GM12872 (cell line): Measurements from ENCODE around the gene FOXP1.

Experiments
- TF ChIP-seq, protein P1 (sequence below): IDR thresholded peaks from 3 replicates; pipeline ENCODE4 v1.5.1; 2011; ENCODE audit warnings: low read depth, mild to moderate bottlenecking, low read length, moderate library complexity; ENCODE audit not compliant: insufficient read depth

FOXP1 gene

DNA sequence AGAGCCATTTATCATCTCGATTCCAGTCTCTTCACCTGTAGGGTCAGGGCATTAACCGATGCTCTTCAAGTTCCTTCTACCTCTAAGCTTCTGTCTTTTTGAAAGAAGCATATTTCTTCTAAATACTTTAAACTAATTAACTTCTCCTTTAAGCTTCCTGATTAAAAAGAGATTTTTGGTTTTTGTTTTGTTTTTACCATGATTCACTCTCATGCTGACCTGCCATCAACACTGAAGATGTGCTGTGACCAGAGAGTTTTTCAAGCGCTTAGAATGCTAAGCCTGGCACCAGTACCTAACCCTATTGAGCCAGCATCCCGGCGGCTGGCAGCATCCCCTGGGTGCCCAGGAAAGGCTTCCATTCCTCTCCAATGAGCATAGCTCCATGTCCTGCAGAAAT is 89.3 kb downstream of the FOXP1 start:
- TF ChIP-seq, protein P1, sequence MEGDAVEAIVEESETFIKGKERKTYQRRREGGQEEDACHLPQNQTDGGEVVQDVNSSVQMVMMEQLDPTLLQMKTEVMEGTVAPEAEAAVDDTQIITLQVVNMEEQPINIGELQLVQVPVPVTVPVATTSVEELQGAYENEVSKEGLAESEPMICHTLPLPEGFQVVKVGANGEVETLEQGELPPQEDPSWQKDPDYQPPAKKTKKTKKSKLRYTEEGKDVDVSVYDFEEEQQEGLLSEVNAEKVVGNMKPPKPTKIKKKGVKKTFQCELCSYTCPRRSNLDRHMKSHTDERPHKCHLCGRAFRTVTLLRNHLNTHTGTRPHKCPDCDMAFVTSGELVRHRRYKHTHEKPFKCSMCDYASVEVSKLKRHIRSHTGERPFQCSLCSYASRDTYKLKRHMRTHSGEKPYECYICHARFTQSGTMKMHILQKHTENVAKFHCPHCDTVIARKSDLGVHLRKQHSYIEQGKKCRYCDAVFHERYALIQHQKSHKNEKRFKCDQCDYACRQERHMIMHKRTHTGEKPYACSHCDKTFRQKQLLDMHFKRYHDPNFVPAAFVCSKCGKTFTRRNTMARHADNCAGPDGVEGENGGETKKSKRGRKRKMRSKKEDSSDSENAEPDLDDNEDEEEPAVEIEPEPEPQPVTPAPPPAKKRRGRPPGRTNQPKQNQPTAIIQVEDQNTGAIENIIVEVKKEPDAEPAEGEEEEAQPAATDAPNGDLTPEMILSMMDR = no peak

DNA sequence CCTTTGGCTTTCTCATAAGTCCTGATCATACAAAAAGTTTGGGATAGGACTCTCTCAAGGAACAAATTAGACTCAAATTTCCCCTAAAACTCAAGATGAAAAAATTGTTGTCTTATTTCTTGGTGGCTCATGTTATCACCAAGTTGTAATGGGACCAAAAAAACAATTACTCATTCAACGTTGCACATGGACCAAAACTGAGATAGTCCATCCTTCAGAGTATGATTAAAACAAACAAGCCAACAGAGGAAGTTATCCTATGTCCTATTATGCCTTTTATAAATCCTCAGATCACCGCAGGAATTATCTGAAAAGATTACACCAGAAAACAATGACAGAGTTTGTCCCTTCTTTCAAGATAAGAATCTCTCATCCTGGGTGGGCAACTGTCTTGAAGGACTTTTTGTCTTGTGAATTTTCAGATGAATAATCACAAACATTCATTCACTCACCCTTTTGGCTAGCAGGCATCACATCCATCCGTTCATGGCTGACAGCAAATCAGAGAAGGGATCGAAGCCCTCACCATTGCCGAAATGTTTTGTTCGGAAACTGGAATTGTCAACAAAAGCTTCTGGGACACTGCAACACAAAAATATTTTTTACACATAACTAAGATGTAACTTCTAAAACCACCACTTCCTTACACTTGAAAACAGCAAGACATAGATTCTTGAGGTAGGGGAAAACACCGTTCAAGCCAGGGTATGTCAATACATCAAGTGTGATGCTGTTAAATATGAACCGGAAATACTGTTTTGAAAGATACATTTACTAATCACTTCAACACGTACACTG is 90.4 kb downstream of the FOXP1 start:
- TF ChIP-seq, protein P1 = no peak

DNA sequence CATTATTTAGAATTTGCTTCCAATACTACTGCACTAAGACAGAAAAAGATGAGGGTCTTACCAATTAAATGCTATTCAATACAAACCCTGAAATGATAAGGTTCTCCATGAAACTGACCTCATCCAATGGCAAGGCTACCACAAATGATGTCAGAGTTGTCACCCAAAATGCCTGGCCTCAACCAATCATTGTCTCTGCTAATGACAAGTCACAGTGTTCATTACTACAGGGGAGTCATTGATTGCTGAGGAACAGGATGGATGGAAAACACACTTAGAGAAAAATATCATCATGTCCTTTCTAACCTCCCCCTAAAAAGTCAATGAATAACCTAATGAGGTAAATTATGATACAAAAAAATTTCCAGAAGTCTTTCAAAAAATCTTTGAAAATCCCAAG is 91.0 kb downstream of the FOXP1 start:
- TF ChIP-seq, protein P1 = no peak

DNA sequence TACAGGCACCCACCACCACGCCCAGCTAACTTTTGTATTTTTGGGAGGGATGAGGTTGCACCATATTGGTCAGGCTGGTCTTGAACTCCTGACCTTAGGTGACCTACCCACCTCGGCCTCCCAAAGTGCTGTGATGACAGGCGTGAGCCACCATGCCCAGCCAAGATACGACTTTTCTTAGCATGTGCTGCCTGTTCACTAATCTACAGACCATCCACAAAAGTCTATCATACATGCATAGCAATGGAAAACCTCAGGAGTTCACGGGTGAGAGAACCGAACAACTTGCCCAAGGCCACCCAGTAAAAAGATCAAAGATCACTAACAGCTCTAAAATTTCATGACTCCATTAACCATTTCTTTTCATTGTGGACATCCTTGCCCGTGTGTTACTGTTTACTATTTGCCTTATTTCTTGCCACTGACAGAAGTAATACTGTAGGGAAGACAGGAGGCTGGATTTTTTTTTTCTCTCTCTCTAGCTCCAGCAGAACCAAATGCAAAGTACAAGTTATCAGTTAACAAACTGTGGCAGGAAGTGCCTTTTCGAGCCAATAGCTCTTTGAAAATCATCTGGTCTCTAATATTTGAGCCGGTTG is 92.3 kb downstream of the FOXP1 start:
- TF ChIP-seq, protein P1 = no peak

DNA sequence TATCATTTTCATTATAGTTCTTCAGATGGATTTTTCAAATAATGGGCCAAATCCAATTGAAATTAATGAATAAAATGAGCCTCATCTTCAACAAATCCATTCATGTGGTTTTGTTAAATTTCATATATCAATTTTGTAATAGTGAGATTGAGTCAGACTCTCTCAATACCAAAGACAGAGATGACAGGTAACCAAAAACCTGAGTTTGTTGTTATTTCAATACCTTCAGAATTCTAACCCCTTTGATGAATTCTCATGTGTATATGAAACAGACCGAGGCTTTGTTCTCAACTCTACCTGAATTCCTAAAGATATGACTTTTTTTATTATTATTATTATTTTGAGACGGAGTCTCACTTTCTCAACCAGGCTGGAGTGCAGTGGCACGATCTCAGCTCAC is 92.8 kb downstream of the FOXP1 start:
- TF ChIP-seq, protein P1 = no peak

DNA sequence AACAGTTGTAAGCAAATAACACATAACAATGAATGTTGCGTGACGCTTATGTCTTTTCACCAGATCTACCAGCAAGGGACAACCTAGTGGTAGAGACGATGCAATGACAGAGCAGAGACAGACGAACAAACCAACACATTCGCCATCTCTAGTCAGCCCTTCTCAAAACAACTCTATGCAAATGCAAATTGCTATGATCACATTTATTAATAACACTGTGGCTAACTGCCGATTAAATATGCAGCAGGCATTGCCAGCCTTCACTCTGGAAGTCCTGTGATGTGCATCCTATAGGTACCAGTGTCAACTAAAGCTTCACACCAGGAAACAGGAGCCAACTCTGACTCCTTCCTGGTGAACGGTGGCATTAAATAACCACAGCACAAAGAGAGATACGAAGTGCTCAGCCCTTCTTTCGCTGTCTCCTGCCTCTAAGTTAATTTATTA is 94.2 kb downstream of the FOXP1 start:
- TF ChIP-seq, protein P1 = no peak

DNA sequence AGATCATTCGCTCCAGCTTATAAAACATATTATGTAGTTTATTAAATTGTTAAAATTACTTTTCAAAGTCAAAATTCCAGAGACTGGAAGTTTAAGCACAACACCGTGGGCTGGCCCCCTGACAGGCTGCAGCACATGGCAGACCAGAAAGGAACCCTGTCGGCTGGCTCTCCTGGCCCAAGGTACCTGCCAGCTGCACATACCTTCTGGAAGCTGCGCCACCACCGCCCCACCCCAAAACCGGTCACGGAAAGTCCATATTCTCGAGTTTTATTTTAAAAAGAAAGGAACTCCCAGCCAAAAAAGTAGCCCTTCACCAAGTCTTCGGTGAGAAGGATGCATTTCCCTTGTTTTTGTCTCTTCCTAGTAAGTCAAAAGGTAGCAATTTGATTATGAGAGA is 94.6 kb downstream of the FOXP1 start:
- TF ChIP-seq, protein P1 = no peak
